Endothelial cell of hepatic sinusoid (primary cell): ENCODE results near the gene EDIL3.
"Not testable (repeated sequence)": the region's sequence is repeated elsewhere in the genome, so short reads cannot be mapped to it uniquely, and the experiment has no call there.

Experiments
- in situ Hi-C: cut with HindIII; loops from 2 replicates; pipeline ENCODE4 v1.10.0; 2017; ENCODE audit warnings: low sequenced_read_pairs

EDIL3 gene

DNA sequence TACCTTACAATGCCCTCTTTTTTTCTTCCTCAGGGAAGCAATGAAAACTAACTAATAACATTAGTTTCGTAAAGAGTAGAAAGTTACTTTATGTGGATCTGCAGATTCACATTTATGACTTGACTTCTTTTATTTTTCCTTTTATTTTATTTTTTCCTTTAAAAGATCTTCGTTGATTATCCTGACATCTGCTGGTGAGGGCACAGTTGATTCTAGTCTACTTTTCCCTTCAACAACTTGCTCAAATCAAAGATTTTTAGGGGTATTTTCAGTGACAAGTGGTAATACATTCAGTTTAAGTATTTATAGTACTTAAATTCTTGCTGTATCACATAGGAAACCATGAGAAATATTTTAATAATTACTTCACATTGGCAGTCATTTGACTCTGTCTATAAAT, 4.9 kb downstream of the EDIL3 start:
- in situ Hi-C loops = loop anchor here (5.0 kb wide), 1 partner anchor 92 kb away; no protein-coding TSS in a partner anchor

DNA sequence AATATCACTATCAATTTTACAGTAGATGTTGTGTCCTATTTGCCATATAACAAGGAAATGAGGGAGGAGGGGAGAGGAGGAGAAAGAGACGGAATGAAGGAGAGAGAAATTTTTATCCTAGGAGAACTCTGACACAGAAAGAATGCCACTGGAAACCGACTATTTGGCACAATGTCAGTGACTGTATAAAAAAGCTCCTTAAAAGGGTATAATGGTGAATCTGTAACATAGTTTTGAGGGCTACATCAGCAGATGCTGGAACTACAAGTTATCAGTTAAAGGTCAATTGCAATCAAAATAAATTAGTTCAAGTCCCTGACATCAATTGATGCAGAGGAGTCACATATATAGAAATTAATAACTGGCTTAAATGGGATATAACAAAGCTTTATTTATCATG, 5.7 kb downstream of the EDIL3 start:
- in situ Hi-C loops = loop anchor here (5.0 kb wide), 1 partner anchor 92 kb away; no protein-coding TSS in a partner anchor

DNA sequence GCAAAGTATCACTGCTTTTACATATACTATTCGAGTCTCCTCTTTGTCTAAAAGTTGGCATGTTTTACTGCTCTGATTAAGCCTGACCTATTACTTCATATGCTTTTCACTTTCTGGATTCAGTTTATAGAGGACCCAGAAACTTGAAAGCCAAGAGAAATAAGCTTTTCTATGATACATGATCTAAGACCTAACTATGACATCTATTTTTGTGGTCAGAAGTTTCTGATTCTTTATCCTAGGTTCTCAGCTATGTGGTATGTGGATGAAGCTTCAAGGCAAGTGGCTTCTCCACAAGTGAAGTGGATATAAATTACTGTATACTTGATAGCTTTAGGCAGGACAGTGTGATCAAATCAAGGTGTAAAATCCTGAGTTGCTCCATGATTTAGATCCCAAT, 6.3 kb downstream of the EDIL3 start:
- in situ Hi-C loops = loop anchor here (5.0 kb wide), 1 partner anchor 91 kb away; no protein-coding TSS in a partner anchor

DNA sequence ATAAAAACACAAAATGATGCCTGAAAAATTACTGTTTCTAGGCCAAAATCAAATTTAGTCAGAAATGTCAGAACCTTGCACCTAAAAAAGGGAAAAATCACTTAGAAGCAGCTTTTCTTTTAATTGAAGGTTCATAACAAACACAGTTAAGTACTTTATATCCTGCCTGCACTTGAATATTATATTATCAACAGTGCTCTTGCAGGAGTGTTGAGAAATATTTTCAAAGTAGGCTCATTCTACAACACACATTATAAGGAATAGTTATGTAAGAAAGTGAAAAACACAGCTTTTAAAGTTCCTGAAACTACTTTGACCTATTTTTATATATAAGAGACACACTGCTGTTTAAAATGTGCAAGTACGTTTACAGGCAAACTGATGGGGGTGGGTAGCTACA, 8.3 kb downstream of the EDIL3 start:
- in situ Hi-C loops = loop anchor here (5.0 kb wide), 1 partner anchor 89 kb away; no protein-coding TSS in a partner anchor

DNA sequence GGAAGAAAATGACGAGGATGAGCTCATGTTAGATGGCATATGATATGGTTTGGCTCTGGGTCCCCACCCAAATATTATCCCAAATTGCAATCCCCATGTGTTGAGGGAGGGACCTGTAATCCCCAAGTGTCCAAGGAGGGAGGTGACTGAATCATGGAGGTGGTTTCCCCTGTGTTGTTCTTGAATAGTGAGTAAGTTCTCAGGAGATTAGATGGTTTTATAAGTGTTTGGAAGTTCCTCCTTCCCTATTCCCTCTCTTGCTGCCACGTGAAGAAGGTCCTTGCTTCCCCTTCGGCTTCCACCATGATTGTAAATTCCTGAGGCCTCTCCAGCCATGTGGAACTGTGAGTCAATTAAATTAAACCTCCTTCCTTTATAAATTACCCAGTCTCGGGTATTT, 10.1 kb downstream of the EDIL3 start:
- in situ Hi-C loops = no loop called here

DNA sequence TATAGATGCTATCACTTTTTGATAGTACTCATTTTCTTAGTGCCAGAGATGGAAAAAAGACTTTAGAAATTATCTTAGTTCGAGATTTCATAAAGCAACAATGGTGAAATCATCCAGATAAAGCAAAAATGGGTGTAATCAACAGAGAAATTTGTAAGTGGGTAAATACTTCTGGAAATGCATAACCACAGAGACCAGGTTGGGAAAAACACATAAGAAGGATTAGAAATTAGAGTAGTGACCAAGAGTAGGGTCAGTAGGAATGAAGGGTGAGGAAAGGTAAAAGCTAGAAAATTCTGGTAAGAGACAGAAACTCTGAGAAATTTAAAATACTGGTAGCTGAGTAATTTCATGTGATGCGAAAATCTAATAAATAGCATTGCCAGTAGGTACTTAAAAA, 11.2 kb downstream of the EDIL3 start:
- in situ Hi-C loops = no loop called here

DNA sequence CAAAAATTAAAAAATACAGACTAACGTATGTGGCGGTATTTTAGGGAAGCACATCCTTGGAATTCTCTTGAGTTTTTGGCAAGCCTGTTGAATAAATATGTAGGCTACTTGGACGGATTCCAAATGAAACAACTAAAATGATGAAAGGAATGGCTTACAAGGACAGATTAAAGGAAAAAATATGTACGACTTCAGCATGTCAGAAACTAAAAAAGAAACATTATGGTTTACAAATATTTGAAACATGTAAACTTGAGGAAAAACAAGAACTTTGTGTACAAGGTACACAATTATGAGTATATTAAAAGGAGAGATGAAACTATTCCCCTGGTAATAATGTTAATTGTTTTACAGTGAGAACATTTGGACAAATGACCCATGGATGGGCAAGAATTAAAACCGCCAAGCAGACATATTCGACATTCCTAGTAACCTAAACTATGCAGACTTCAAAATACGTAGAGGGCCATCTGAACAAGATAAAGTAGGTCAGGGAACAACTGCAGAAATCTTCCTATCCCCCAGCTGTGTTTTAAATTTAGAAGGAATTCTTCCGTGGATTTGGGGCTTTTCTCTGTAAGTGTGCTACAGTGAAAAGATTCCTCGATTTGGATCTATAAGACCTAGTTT, 12.5 kb downstream of the EDIL3 start:
- in situ Hi-C loops = no loop called here

DNA sequence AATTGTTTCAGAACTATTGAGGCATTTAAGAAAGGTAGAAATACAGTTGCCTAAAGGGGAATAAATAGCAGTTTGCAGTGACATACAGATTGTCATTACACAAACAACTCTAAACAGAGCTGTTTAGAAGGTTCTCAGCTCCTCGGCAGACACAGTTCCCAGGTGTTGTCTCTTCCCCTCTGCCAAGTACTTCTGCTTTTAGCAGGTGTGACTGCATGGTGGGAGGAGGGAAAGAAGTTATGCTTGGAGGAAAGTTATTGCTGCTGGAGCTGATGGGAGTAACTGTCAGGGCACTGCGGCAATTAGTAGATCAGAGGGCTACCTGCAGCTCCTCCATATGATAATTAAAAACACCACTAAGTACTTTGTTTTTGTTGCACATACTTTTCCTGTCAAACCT, 14.5 kb downstream of the EDIL3 start:
- in situ Hi-C loops = no loop called here

DNA sequence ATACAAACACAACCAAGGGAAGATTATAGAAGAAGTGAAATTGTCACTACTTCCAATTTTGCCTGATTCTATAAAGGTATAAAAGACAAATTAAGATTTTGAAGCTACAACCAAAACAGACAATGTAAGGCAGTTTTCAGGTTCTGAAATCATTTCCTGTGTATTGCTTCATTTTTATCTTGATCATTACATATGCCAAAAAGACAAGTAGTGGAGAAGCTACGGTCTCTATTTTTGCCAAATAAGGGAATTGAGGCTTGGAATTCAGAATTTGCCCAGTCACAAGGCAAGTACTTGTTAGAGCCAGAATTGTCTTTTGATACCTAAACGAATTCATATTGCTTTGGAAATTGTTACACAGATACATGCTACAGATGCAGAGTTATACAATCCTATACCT, 20.6 kb downstream of the EDIL3 start:
- in situ Hi-C loops = no loop called here

DNA sequence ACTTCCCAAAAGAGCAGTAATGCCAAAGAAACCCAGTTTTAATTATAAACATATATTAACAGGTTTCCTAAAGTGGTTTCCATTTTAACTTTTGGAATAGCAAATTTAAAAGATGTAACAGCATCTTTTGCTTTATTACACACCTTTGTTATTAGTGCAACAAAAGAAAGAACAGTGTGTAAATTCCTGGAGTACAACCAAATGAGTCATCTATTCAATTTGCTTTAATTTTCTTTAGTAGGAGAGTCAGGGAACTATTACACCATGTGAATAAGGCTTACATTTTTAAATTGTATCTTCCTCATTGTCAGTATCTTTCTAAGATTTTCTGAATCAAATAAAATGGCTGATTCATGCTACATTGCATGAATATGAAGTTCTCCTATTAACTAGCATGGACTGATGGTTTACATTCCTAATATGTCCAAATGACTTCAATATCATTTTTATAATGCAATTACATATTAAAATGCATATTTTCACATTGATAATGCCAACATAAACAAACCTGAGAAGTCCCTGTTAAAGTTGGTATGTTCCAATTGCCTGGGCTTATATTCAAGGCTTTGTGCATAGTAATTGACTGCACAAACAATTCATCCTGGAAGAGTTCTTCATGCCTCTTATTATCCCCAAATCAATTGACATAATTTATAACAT, 22.5 kb downstream of the EDIL3 start:
- in situ Hi-C loops = no loop called here

DNA sequence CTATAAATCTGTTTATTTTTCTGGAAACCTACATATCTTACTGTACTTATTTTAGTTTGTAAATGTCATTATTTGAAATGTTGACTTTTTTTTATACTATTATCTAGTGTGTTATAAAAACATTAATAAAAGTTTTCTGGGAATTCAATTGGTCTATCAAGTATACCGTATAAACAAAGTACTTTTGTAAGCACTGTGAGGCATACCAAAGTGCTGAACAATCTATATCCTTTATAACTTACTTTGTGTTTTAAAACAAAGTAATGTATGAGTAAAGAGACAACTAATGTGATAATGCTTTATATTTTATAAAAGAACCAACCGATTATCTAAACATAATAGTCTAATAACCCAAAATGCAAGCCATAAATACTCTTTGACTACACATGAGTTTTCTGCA, 23.1 kb downstream of the EDIL3 start:
- in situ Hi-C loops = no loop called here

DNA sequence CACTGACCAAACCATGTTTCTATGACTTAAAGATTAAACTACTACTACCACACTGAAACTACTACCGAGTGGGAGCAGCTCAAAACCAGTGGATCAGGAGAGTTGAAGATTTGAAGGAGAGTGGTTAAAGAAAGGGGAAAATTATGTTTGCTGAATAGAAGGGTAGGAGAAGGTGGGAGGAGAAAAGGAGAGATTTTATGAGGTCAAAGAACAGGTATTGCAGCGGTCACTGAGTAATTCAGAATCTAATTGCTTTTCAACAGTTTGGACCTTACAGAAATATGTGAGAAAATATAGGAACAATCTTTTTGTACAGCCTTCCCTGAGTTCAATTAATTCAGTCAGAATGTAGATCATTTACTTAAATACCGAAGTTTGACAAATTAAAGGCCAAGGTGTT, 24.6 kb downstream of the EDIL3 start:
- in situ Hi-C loops = no loop called here

DNA sequence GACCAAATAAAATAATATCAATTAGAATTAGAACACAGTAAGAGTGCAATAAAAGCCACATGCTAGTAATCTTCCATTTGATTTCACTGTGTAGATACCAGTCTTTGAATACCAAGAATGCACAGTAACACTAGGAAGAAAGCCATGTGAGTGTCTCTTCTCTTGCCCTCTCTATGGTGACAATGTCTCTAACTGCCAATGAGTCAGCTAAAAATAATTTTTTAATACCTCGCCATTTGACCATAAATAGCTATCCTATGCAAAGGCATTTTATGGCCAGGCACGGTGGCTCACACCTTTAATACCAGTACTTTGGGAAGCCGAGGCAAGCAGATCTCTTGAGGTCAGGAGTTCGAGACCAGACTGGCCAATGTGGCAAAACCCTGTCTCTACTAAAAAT, 30.6 kb downstream of the EDIL3 start:
- in situ Hi-C loops = no loop called here

DNA sequence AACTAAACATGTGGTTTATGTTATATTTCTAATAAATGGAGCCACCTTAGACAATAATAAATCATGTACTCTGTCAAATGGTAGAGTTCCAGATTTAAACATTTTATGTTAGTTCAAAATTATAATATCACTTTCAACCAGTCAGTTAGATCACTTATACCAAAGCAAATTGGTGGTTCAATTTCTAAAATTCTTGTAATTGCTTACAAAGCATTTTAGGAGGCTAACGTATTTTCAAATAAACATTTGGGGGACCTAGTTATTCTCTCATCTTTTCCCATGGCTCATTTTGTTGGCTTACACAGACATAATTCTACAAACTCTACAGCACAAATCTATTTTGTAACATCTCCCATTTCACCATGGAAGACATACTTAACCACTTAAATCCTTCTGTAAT, 39.9 kb downstream of the EDIL3 start:
- in situ Hi-C loops = no loop called here

DNA sequence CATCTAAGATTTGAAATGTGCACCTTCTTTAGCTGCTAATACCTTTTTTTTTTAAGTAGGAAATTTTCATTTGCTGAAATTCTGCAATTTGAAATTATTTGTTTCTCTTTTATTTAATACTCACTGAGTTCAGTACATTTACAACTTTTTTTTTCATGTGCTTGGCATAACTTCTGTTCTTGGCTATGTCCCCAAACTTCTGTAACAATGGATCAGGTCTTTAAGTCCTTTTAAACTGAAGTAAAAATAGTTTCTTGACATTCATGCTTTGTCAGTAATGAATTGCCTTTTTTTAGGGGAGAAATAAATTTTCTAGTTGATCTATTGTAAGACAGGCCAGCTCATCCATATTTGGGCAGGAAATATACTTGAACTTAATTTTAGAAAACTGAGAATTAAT, 41.5 kb downstream of the EDIL3 start:
- in situ Hi-C loops = no loop called here

DNA sequence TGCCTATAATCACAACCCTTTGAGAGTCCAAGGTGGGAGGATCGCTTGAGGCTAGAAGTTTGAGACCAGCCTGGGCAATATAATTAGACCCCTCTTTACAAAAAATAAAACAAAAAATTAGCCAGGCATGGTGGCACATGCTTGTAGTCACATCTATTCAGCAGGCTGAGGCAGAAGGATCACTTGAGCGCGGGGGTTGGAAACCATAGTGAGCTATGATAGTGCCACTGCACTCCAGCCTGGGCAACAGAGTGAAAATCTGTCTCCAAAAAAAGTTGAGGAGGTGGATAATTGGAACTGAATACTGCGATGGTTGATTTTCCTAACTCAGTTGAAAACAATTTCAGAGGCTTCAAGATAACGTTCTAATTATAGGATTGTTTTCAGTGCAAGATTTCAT, 52.6 kb downstream of the EDIL3 start:
- in situ Hi-C loops = no loop called here

DNA sequence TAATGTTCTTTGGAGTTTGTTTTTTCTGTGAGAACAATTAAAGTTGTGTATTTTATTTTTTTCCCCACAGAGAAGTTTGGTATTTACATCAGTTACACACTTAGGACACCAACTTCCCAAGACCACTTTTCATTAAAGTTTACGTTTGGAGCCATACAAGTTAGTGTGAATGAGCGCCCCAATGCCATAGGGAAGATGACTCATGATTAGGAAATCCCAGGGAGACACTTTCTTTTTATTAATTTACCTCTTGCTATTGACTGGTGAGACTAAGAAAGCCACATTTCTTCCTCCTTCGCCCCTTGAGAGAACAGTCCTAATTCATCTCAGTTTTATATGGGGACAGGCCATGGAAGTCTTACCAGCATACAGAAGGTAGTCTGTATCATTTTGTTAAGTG, 57.1 kb downstream of the EDIL3 start:
- in situ Hi-C loops = no loop called here

DNA sequence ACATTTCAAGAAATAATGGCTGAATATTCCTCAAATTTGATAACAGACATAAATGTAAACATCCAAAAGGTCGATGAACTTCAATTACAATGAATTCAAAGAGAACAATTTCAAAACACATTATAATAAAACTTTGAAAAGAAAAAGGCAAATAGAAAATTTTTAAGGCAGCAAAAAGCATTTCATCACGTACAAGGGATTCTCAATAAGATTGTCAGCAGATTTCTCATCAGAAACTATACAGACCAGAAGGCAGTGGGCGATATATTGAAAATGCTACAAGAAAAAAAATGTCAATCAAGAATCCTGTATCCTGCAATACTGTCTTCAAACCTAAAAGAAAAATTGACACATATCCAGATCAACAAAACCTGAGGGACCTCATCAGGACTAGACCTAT, 62.0 kb downstream of the EDIL3 start:
- in situ Hi-C loops = no loop called here

DNA sequence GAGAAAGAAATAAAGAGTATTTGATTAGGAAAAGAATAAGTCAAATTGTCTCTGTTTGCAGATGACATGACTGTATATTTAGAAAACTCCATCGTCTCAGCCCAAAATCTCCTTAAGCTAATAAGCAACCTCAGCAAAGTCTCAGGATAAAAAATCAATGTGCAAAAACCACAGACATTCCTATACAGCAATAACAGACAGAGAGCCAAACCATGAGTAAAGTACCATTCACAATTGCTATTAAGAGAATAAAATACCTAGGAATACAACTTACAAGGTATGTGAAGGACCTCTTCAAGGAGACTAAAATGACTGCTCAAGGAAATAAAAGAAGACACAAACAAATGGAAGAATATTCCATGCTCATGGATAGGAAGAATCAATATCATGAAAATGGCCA, 66.9 kb downstream of the EDIL3 start:
- in situ Hi-C loops = not testable (repeated sequence)

DNA sequence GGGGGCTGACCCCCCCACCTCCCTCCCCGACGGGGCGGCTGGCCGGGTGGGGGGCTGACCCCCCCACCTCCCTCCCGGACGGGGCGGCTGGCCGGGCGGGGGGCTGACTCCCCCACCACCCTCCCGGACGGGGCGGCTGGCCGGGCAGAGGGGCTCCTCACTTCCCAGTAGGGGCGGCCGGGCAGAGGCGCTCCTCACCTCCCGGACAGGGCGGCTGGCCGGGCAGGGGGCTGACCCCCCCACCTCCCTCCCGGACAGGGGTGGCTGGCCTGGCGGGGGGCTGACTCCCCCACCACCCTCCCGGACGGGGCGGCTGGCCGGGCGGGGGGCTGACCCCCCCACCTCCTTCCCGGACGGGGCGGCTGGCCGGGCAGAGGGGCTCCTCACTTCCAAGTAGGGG, 72.4 kb downstream of the EDIL3 start:
- in situ Hi-C loops = not testable (repeated sequence)

DNA sequence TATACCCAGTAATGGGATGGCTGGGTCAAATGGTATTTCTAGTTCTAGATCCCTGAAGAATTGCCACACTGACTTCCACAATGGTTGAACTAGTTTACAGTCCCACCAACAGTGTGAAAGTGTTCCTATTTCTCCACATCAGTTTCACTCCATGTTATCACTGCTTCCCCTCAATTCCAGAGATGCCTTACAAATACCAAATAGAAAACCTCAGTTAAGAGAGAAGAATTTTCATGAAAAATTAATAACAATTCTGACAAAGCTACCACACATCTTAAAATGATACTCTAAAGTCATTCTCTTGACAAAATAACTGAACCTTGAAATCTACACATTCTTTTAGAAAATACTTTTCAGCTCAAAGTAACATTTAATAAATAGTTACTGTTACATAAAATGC, 74.8 kb downstream of the EDIL3 start:
- in situ Hi-C loops = not testable (repeated sequence)

DNA sequence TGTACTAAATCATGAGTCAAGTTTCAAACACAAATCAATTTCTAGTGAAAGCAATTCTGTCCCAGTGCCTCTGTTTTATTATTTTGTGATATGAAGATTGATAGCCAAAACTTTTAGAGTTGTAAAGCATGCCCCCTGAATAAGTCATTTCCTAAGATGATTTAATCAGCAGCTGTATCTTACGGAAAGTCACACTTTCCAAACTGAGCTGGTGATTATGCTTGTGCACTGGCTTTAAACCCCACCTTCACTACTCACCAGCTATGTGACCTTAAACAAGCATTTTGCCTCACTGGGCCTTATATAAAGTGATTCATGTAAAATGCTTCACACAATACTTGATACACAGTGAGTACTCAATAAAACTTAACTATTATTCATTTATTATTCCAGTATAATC, 78.1 kb downstream of the EDIL3 start:
- in situ Hi-C loops = no loop called here

DNA sequence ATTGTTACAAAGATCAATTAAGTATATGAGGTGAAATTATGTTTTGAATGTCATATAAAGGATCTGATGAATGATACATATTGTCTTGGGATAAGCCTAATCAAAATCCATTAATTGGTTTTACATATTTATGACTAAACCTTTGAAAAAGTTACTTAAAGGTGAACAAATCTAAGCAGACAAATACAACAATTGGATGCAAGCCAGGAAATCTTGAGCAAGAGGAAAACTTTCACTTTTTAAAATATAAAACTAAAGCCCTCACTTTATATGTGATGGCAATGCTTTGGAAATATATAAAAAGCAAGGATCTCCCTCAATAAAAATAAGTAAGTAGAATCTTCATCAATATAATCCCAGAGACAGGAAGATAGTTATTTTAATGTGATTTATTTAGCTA, 80.1 kb downstream of the EDIL3 start:
- in situ Hi-C loops = no loop called here
